GM11168 (cell line): Measurements from ENCODE around the gene RTCB.
"Not testable (repeated sequence)": the region's sequence is repeated elsewhere in the genome, so short reads cannot be mapped to it uniquely, and the experiment has no call there.

ENCODE experiments used
- in situ Hi-C: fragments of 300-500 bp; cut with MboI; formaldehyde crosslinking; loops from one replicate; pipeline ENCODE4 v1.12.0; 2022; ENCODE audit warnings: low sequenced_read_pairs; ENCODE audit not compliant: unreplicated experiment

RTCB gene

DNA sequence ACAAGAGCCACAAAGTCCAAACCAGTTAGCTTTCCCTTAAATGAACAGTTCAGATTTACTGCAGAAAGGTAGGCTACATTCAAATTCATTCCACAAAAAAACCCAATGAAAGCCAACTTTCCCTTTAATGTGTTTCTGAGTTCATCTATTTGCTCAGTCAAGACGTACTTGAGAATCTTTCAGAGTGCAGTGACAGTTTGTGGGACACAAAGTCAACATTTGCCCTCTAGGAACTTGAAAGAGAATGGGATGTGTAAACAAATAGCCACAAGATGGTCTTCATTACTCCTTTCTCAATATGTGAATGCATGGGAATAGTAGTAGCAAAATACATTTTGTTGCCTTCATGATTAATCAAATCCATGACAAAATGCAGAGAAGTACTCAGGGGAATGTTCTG is 15.8 kb downstream of the RTCB start:
- in situ Hi-C loops = no loop called here

- in situ Hi-C loops = no loop called here
Measured at GRCh38 chr22:32395107-32395506, 16.9 kb downstream of the RTCB start.

DNA sequence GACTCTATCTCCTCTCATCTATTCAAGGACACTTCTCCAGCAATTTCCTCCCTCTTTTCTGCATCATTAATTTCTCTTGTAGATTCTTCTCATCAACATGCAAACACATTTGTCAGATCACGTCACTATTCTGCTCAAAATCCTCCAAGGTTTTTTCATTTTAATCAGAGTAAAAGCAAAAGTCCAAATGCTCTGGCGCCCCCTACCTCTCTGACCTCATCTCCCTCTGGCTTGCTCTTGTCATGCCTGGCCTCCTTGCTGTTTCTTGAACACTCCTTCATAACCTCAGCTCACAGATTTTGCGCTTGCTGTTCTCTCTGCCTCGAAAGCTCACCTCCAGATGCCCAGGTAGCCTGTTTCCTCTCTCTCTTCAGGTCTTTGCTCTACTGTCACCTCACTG is 22.4 kb downstream of the RTCB start:
- in situ Hi-C loops = no loop called here

- in situ Hi-C loops = no loop called here
Measured at GRCh38 chr22:32385681-32386080, 26.4 kb downstream of the RTCB start.

GRCh38 chr22:32380991-32381390 is 31.1 kb downstream of the RTCB start:
- in situ Hi-C loops = no loop called here

- in situ Hi-C loops = no loop called here
Measured at GRCh38 chr22:32378707-32379272, 33.3 kb downstream of the RTCB start.

DNA sequence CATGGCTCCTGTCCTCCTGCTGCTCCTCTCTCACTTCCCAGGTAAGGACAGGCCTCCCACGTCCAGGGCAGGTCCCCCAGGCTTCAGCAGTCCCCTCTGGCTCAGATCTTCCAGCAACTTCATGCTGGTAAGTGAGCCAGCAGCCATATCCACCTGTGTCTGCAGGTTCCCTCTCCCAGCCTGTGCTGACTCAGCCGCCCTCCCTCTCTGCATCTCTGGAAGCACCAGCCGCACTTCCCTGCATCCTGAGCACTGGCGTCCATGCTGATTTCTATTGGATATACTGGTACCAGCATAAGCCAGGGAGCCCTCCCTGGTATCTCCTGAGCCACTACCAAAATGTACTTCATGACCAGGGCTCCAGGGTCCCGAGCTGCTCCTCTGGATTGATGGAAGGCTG is 35.4 kb downstream of the RTCB start:
- in situ Hi-C loops = no loop called here

DNA sequence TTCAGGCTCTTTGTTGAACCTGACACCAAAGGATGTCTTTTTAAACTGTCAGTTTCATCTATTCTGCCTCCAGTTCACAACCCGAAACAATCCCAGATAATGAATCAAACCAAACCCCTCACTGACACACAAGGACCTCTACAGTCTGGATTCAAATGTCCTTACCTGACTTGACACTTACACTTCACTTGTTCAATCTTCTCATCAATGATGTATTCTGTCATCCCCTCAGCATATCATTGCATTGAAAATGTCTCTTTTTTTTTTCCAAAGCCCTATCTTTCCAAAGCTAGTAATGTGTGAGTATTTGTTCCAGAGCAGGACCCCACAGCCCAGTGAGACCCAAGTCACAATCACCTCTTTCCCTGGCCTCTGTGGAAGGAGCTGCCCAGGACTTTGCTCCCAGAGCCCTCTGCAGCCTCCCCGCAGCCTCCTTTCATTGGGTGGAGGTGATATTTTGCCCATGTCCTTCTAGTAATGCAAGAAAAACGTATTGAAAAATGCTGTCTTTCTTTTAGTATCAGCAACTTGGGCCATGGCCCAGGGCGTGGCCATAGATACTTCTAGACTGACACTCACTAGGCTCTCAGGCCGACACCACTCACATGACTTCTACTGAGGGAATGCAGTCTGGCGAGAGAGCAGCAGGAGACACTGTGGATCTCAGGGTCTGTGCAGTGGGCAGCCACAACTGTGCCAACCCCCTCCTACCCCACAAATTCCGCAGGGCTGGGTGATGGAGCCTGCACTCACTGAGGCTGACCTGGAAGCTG is 36.2 kb downstream of the RTCB start:
- in situ Hi-C loops = no loop called here

DNA sequence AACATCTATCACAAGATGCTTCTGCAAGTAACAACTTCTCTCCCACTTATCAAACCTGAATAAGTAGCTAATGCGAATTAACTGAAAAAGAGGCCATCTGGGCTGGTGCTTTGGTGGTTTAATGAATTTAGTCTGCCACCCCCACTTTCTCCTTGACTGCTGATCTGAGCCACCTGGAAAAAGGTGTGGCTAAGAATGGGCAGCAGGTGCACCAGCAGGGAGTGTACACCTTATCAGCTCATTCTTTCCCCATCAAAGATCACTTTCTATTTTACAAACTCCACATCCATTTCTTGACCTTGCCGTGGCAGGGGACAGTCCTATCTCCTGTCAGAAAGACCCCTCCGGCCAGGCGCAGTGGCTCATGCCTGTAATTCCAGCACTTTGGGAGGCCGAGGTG is 47.8 kb downstream of the RTCB start:
- in situ Hi-C loops = no loop called here

- in situ Hi-C loops = no loop called here
Measured at GRCh38 chr22:32361257-32361656, 50.8 kb downstream of the RTCB start.

GRCh38 chr22:32360096-32360495 is 52.0 kb downstream of the RTCB start:
- in situ Hi-C loops = not testable (repeated sequence)

GRCh38 chr22:32357567-32357966 is 54.5 kb downstream of the RTCB start, which contains the start of gene RFPL3:
RFPL3 (plus strand) TSS chr22:32357867; CDS start chr22:32358072, 205 bp downstream.
- in situ Hi-C loops = not testable (repeated sequence)

DNA sequence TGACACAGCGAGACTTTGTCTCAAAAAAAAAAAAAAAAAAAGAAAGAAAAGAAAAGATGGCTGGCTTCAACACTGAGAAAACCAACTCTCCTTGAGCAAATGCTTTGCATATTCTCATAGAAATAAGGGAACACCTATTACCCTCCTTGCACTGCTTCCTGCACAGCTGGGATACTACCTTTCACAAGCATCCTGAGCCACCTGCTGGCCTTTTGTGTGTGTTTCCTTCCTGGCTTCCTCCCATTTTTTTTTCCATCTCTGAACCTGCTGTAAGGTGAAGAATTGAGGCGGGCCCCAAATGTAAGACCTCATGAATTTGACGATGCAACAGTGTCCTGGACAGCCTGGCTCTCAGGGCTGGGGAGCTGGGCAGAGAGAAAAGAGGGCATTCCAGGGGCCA is 56.3 kb downstream of the RTCB start:
- in situ Hi-C loops = no loop called here

DNA sequence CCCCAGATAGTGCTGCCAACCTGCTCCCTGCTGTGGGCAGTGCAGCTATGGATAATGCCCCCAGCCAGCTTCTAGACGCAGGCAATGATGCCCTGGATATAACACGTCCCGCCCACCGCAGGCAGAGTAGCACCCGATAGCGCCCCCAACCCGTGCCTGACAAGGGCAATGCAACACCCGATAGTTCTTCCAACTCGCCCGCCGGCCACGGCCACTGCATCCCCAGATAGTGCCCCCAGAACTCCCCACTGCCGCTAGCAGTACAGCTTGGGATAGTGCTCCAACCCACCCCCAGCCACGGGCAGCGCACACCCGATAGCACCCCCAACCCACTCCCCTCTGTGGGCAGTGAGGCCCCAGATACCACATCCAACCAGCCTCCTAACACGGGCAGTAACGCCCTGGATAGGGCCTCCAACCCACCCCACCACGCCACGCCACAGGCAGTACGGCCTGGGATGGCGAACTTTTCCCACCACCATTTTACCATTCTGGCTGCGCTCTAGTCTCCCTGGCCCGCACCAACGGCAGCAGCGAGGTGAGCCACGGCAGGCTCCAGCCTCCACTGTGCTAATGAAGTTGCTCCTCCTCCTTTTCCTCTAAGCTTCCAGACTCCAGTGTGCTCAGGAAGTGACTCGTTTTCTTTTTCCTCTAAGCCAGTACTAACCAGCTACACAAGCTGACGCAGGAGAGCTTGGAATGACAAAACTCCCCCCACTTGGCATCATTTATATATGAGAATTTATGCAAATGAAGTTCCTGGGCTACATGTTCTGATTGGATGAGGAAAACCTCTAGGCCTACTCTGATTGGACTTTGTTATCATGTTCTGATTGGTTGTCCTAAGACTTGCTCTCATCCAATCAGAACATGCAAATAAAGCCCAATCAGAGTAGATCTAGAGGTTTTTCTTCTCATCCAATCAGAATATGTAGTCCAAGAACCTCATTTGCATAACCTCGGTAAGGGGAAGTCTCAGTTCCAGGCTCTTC is 57.4 kb downstream of the RTCB start:
- in situ Hi-C loops = no loop called here

DNA sequence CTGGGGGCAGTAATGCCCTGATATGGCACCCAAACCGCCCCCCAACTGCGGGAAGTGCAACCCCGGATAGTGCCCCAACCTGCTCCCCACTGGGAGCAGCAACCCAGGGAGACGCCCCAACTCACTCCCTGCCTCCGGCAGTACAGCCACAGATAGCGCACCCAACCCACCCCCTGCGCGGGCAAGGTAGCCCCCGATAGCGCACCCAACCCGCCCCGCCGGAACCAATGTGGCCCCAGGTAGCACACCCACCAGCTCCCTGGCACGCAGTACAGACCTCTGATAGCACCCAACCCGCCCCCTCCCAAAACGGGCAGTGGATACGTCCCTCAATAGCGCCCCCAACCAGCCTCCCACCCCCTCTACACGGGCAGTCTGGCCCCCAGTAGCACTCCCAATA is 58.2 kb downstream of the RTCB start:
- in situ Hi-C loops = no loop called here

- in situ Hi-C loops = no loop called here
Measured at GRCh38 chr22:32353292-32353691, 58.8 kb downstream of the RTCB start.

DNA sequence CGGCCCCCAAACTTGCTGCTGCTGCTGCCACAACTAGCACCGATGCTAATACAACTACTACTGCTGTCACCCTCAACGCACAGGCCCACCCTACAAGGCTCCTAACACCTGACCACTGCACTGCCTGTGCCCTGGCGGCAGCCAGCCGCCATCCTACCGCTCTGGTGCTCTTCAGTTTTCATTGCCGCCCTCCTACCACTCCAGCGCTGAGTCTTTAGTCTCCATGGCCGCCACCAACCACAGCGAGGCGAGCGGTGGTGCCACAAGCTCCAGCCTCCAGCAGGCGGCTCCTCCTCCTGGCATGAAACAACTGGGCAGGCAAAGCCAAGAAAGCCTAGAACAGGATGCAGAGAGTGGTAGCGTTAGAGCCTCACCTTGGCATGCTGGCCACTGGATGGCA is 59.4 kb downstream of the RTCB start:
- in situ Hi-C loops = no loop called here

GRCh38 chr22:32351875-32352274 is 60.2 kb downstream of the RTCB start:
- in situ Hi-C loops = not testable (repeated sequence)

GRCh38 chr22:32348031-32348611 is 63.9 kb downstream of the RTCB start:
- in situ Hi-C loops = no loop called here

DNA sequence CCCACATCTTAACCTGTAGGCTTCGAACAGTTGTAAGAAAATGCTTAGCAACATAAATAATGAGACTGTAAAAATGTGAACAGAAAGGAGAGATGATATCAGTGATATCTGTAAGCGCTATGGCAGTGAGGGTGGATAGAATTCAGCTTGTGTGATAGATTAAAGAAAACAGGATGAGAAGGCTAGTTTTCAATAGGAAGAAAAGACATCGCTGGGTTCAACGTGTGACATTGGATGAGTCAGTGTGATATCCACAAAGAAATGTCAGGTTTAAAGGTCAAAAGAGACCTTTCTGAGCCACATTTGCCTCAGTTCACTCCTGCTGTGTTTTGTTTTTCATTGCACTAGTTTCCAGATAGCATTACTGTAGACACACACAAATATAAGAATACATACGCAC is 68.1 kb downstream of the RTCB start:
- in situ Hi-C loops = no loop called here

GRCh38 chr22:32342977-32343376 is 69.1 kb downstream of the RTCB start:
- in situ Hi-C loops = no loop called here
